Left ventricle myocardium inferior (tissue), 1 donor: ENCODE measurements around the gene PHLPP1. TPM values are rescaled to one million over a fixed set of nuclear protein-coding genes. Genes with fewer than 3 reads are reported as not detected.

ENCODE experiments used
- DNase-seq: peaks from one replicate; pipeline ENCODE4 v3.0.0-alpha.2; 2020
- H3K27ac ChIP-seq: fragments of 200-600 bp; replicated peaks from 2 replicates; pipeline ENCODE4 v1.8.0; 2021
- H3K27me3 ChIP-seq: fragments of 200-600 bp; 2 replicates; pipeline ENCODE4 v1.8.0; 2021; ENCODE audit warnings: low read depth
- H3K36me3 ChIP-seq: fragments of 200-600 bp; 2 replicates; pipeline ENCODE4 v1.8.0; 2021
- H3K4me1 ChIP-seq: fragments of 200-600 bp; 2 replicates; pipeline ENCODE4 v1.8.0; 2021
- H3K4me3 ChIP-seq: fragments of 200-600 bp; 2 replicates; pipeline ENCODE4 v1.8.0; 2021; ENCODE audit warnings: mild to moderate bottlenecking, moderate library complexity
- H3K9me3 ChIP-seq: fragments of 200-600 bp; replicated peaks from 2 replicates; pipeline ENCODE4 v1.8.0; 2021
- CTCF ChIP-seq: fragments of 200-600 bp; IDR thresholded peaks from 2 replicates; pipeline ENCODE4 v1.8.0; 2021; ENCODE audit warnings: antibody characterized with exemption, mild to moderate bottlenecking, borderline replicate concordance
- intact Hi-C: fragments of 100-400 bp; cut with micrococcal nuclease; formaldehyde crosslinking; loops from one replicate; pipeline ENCODE4 v1.11.0; 2022
- total RNA-seq: library from RNA; stranded (reverse); fragmentation: NEBNext Ultra II Directional; extraction: Animal tissue kit (Norgen Biotek cat#: 25700); gene quantifications from one replicate; pipeline ENCODE4 v1.2.1, GENCODE V29; 2021
- donor health status: DM: no; HTN: yes; CAD: no; lungs with severe emphysema.

The PHLPP1 gene
- total RNA-seq, 1 donor from 2014 or later = 5.9 TPM

- TF ChIP-seq CTCF = no peak
- Histone ChIP-seq H3K36me3 (peaks cover 10% of the 10 kb centered on the region), H3K9me3 (no peaks in the 10 kb centered on the region), H3K4me1 (peaks cover 34% of the 10 kb centered on the region), H3K27ac (no peak overlapping the region), H3K4me3 (no peak overlapping the region), H3K27me3 (no peaks in the 10 kb centered on the region)
- intact Hi-C loops = no loop called here
- no peak for DNase-seq
These were observed 114.6 kb downstream of the PHLPP1 start for GRCh38 chr18:62829936-62830335.

- H3K4me3 ChIP-seq = no peak overlapping the region
- H3K36me3 ChIP-seq = peaks cover 10% of the 10 kb centered on the region
- H3K27ac ChIP-seq = no peak overlapping the region
- no peaks in the 10 kb centered on the region for H3K9me3 ChIP-seq
- no peak for DNase-seq
- intact Hi-C loops = no loop called here
- no peak for TF ChIP-seq CTCF
- H3K27me3 ChIP-seq = no peaks in the 10 kb centered on the region
- peaks cover 28% of the 10 kb centered on the region for H3K4me1 ChIP-seq
These were observed 116.9 kb downstream of the PHLPP1 start for GRCh38 chr18:62832282-62832681.

GRCh38 chr18:62833494-62833893, 118.2 kb downstream of the PHLPP1 start:
- H3K9me3 ChIP-seq = no peaks in the 10 kb centered on the region
- no peak for DNase-seq
- TF ChIP-seq CTCF = no peak

GRCh38 chr18:62834715-62835114, 119.4 kb downstream of the PHLPP1 start:
- H3K36me3 ChIP-seq = peaks cover 10% of the 10 kb centered on the region
- H3K27ac ChIP-seq = no peak overlapping the region
- no peaks in the 10 kb centered on the region for H3K27me3 ChIP-seq
- intact Hi-C loops = no loop called here
- no peak for DNase-seq
- H3K4me3 ChIP-seq = no peak overlapping the region
- peaks cover 11% of the 10 kb centered on the region for H3K4me1 ChIP-seq
- no peaks in the 10 kb centered on the region for H3K9me3 ChIP-seq
- no peak for TF ChIP-seq CTCF

More at GRCh38 chr18:62833494-62833893, 118.2 kb downstream of the PHLPP1 start:
- H3K27me3 ChIP-seq = no peaks in the 10 kb centered on the region
- H3K4me3 ChIP-seq = no peak overlapping the region
- peaks cover 16% of the 10 kb centered on the region for H3K4me1 ChIP-seq
- H3K36me3 ChIP-seq = peaks cover 10% of the 10 kb centered on the region
- intact Hi-C loops = no loop called here
- H3K27ac ChIP-seq = no peak overlapping the region

GRCh38 chr18:62837011-62837410, 121.7 kb downstream of the PHLPP1 start:
- H3K27ac ChIP-seq = no peak overlapping the region
- no peak overlapping the region for H3K4me3 ChIP-seq
- H3K9me3 ChIP-seq = no peaks in the 10 kb centered on the region
- H3K4me1 ChIP-seq = peaks cover 7% of the 10 kb centered on the region
- no peak for DNase-seq
- no peak for TF ChIP-seq CTCF
- no peaks in the 10 kb centered on the region for H3K27me3 ChIP-seq
- H3K36me3 ChIP-seq = no peaks in the 10 kb centered on the region
- intact Hi-C loops = no loop called here
